Activated T-cell treated with anti-CD3 and anti-CD28 coated beads for 1 hour (primary cell): ENCODE results near the gene MBOAT1.

Experiments
- DNase-seq: peaks from one replicate; pipeline ENCODE4 v3.0.0-alpha.2; 2020; ENCODE audit warnings: low read depth

The MBOAT1 gene

GRCh38 chr6:20098267-20098876 is 113.9 kb downstream of the MBOAT1 start:
- no peak for DNase-seq

- no peak for DNase-seq
Measured at GRCh38 chr6:20096536-20096935, 115.7 kb downstream of the MBOAT1 start.

DNA sequence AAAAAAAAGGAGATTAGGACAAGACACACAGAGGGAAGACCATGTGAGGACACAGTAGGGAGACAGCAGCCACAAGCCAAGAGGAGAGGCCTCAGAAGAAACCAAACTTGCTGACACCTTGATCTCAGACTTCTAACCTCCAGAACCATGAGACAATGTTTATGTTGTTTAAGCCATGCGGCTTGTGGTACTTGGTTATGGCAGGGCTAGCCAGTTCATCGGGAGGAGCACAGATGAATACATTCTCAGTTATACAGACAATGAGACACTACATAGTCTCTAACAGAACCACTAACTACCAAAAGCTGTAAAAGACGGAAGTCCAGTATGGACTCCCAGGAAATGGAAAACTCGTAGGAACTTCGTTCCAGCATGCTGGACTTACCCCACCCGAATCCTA is 116.8 kb downstream of the MBOAT1 start:
- no peak for DNase-seq

DNA sequence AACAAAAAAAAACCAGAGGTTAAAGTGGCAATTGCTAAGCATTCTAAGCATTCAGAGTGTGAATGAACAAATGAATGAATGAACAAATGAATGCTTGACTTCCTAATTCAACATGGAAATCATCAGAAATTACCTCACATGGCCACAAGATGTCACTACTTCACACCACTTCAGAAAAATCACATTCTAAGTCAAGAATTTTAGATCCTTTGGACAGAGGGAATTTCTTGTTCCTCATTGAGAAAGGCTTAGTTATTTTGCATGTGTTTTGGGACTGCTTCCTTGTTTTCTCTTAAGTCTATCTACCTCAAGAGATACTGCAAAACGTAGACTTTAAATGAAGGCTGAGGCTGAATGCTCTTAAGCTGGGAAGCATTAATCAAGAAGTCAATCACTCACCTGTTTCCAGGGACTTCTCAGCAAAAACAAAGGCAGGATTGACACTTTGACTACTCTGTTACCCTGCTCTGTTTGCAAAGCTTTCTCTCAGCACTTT is 120.2 kb downstream of the MBOAT1 start:
- no peak for DNase-seq

DNA sequence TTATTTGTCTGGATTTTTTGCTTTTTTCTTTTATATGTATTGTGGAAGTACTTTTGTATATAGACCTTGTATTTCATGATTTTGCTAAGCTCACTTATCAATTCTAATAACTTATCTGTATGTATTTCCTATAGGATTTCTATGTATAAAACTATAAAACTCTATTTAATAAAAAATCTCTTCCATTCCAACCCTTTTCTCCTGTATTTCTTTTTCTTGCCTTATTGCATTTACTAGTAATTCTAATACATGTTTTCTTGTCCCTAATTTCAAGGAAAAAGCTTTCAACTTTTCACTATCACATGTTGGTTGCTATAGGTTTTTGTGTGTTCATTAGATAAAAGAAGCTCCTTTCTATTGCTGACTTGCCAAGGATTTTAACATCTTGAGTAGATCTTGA is 125.3 kb downstream of the MBOAT1 start:
- DNase-seq, result no peak

- DNase-seq, result no peak
Measured at GRCh38 chr6:20085817-20086216, 126.5 kb downstream of the MBOAT1 start.

- no peak for DNase-seq
Measured at GRCh38 chr6:20084411-20084810, 127.9 kb downstream of the MBOAT1 start.

DNA sequence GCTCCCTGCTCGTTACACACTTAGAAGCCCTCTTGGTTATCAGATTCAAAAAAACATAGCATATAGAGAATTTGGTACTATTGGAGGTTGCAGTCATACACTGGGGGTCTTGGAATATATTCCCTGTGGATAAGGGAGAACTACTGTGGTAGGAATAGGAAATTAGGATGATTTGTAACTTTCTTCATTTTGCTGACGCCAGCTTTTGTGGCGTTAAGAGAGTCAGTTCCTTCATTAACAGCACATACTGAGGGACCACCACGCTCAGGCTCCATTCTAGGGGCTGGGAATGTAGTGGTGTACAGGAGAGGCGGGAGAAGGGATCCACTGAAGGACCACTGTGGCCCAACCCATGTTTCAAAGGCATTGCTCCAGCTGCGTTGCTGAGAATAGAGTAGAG is 140.3 kb downstream of the MBOAT1 start:
- DNase-seq, result no peak

DNA sequence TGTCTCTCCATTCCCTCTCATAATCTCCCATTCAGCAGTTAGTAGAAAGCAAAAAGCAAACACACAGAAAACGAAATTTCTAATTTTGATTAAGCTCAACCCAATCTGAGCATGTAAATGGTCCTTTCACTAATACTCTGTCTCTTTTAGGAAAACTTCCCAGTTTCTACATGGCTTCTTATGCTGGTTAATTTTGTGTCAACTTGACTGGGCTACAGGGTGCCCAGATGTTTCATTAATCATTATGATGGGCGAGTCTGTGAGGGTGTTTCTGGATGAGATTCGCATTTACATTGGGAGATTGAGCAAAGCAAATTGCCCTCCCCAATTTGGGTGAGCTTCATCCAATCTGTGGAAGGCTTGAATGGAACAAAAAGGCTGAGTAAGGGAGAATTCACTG is 142.2 kb downstream of the MBOAT1 start:
- no peak for DNase-seq

- no peak for DNase-seq
Measured at GRCh38 chr6:20069021-20069522, 143.2 kb downstream of the MBOAT1 start.

DNA sequence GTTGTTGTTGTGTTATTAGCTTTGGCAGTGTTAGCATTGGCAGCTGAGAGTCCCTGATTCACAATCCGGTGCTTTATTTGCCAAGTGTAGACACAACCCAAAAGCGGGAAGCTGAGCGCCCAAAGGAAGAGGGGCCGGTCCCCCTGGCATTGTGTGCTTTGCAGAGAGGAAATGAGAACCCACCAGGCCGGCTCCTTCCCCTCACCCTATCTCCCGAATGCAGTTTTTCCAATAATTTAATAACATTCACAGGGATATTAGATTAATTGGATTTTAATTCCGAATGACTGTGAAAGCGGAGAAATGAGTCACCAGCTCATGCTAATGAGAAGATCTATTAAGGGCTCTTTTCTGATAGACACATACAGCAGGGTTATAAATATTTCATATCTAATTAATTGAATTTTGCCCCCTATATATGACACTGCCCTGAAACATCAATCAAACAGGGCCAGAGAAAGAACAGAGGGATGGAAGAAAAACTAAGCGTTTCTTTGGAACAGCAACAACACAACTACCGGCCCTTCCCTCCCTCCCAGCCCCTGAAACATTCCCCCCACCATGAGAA is 143.8 kb downstream of the MBOAT1 start:
- DNase-seq, result no peak

DNA sequence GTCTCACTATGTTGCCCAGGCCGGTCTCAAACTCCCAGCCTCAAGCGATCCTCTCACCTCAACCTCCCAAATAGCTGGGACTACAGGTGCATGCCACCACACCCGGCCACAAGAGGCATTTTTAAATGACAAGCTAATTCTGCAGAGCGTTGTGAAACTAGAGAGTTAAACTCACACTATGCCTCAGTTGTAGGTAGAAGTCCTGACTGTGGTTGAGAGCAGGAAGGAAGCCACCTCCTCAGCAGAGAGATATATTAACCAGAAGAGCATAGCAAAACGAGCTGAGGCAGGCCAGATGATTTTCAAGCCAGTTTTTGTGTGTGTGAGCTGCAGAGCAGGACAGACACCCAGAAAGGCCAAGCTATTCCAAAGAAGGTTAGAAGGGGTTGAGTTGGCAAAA is 150.3 kb downstream of the MBOAT1 start:
- no peak for DNase-seq

GRCh38 chr6:20060252-20060651 is 152.0 kb downstream of the MBOAT1 start:
- DNase-seq, result no peak

DNA sequence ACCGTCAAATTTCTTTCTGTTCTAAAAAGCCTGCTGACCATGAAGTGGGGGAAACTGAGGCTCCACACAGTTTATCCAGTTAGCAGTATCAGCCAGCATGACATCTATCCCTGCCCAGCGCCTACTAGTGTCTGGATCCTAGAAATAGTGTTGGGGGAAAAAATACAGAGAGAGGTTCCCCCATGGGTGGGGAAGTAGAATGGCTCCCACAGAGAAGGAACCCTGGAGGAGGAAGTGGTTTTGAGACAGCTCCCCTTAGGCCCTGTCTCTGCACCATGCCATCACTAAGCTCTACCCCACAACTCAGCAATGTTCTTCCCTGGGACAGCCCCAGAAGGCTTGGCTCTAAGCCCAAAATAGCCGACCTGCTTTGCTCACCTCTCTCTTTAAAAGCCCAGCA is 153.4 kb downstream of the MBOAT1 start:
- DNase-seq, result no peak

GRCh38 chr6:20058121-20058905 is 154.0 kb downstream of the MBOAT1 start:
- DNase-seq, result no peak

DNA sequence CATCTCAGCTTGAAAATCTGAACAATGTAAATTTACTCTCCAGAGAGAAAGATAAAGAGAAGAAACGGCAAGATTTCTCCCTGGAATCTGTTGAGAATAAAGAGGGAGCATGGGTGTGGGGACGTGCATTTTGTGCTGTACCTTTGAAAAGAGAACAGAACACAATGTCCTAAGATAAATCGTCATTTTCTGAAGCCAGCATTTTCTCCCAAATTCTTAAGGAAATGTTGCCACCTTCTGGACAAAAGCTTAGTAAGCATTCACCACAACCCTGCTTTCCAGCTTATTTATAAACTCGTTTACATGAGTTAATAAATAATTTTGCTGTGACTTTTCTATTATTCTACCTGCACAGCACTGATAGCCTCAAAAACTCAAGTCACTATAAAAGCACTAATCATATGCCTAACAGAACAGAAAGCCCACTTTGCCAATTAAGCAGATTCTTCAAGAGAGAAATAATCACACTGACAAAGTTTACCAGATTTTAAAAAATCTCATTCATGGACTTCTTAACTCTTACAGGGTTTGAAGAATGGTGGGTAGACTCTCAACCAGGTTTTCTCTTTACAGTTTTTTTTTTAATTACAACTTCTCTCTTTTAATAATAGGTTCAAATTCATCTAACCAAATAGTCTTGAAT is 155.8 kb downstream of the MBOAT1 start:
- no peak for DNase-seq

DNA sequence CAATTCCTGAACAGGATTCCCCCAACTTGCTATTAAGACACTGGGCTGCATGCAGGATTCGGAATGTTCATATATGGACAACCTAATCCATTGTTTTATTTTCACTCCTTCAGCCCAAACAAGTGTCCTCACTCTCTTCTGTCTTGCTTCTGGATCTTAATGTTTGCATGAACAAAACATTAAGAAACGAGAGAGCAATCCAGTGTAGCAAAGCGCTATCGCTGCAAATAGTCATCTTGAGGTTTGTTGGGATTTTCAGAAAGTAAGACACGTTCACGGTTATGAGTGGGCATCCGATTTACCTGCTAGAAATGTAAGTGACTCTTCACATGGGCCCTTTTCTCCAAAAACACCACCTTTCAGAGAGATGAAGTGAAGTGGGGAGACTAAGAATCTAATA is 156.4 kb downstream of the MBOAT1 start:
- DNase-seq, result no peak
